Activated CD4-positive, alpha-beta memory T cell treated with anti-CD3 and anti-CD28 coated beads, Interleukin-2, amount 10 ng/mL, durations not matched to agents 7 days and 5 days (primary cell): ENCODE results near the gene ATP11A. TPM values are rescaled to one million over a fixed set of nuclear protein-coding genes. Genes with fewer than 3 reads are reported as not detected.
"Not testable (repeated sequence)": the region's sequence is repeated elsewhere in the genome, so short reads cannot be mapped to it uniquely, and the experiment has no call there.

Experiments used
- CTCF ChIA-PET: fragments of 350-600 bp; sonication (Branson Sonifier 250); formaldehyde crosslinking; loops from one replicate; lab custom pipeline; 2021; ENCODE audit warnings: antibody characterized with exemption, inconsistent platforms; lab: Charles Lee
- POLR2A ChIA-PET: fragments of 350-600 bp; sonication (Branson Sonifier 250); formaldehyde crosslinking; loops from one replicate; lab custom pipeline; 2021; ENCODE audit warnings: antibody characterized with exemption; lab: Charles Lee
- DNase-seq: peaks from one replicate; pipeline ENCODE4 v3.0.0-alpha.2; 2020
- H3K27ac Mint-ChIP-seq: one replicate; pipeline ENCODE4 v1.8.0; 2021; ENCODE audit warnings: mild to moderate bottlenecking, mixed read lengths
- H3K27me3 Mint-ChIP-seq: one replicate; pipeline ENCODE4 v1.8.0; 2021; ENCODE audit warnings: mixed read lengths
- H3K36me3 Mint-ChIP-seq: one replicate; pipeline ENCODE4 v1.8.0; 2021; ENCODE audit warnings: low read depth, mixed read lengths
- H3K4me1 Mint-ChIP-seq: one replicate; pipeline ENCODE4 v1.8.0; 2021; ENCODE audit warnings: mixed read lengths
- H3K4me3 Mint-ChIP-seq: one replicate; pipeline ENCODE4 v1.8.0; 2021; ENCODE audit warnings: mild to moderate bottlenecking, mixed read lengths
- H3K9me3 Mint-ChIP-seq: one replicate; pipeline ENCODE4 v1.8.0; 2021; ENCODE audit warnings: mixed read lengths
- total RNA-seq, 2 experiments: library from RNA; stranded (reverse); gene quantifications; one replicate each; pipeline ENCODE4 v1.2.3, GENCODE V29; 2021

Gene ATP11A
- total RNA-seq, 2 experiments from 2014 or later, result 52.5 to 53.3 TPM

GRCh38 chr13:112700291-112701060 lies 10.6 kb downstream of the ATP11A start:
- no peak overlapping the region for H3K27ac Mint-ChIP-seq
- no peaks in the 10 kb centered on the region for H3K9me3 Mint-ChIP-seq
- POLR2A ChIA-PET, result no interaction called here
- no peaks in the 10 kb centered on the region for H3K27me3 Mint-ChIP-seq
- H3K36me3 Mint-ChIP-seq, result peaks cover 14% of the 10 kb centered on the region
- CTCF ChIA-PET, result no interaction called here
- DNase-seq, result no peak
- H3K4me3 Mint-ChIP-seq, result no peak overlapping the region
- peaks cover 29% of the 10 kb centered on the region for H3K4me1 Mint-ChIP-seq

GRCh38 chr13:112702341-112702985 lies 12.6 kb downstream of the ATP11A start:
- DNase-seq, result no peak
- Mint-ChIP-seq H3K27ac (no peak overlapping the region), H3K27me3 (no peaks in the 10 kb centered on the region), H3K4me3 (no peak overlapping the region), H3K36me3 (peaks cover 14% of the 10 kb centered on the region), H3K9me3 (no peaks in the 10 kb centered on the region), H3K4me1 (peaks cover 29% of the 10 kb centered on the region)
- POLR2A ChIA-PET, result no interaction called here
- CTCF ChIA-PET, result no interaction called here

- Mint-ChIP-seq H3K9me3 (no peaks in the 10 kb centered on the region), H3K27me3 (no peaks in the 10 kb centered on the region), H3K27ac (no peak overlapping the region), H3K4me1 (peaks cover 25% of the 10 kb centered on the region), H3K36me3 (peaks cover 12% of the 10 kb centered on the region), H3K4me3 (no peak overlapping the region)
- no peak for DNase-seq
- CTCF ChIA-PET, result no interaction called here
- POLR2A ChIA-PET, result no interaction called here
Observed at GRCh38 chr13:112702986-112703379, 13.1 kb downstream of the ATP11A start.

- H3K4me3 Mint-ChIP-seq, result no peak overlapping the region
- peaks cover 11% of the 10 kb centered on the region for H3K36me3 Mint-ChIP-seq
- CTCF ChIA-PET, result no interaction called here
- peaks cover 22% of the 10 kb centered on the region for H3K4me1 Mint-ChIP-seq
- H3K27me3 Mint-ChIP-seq, result no peaks in the 10 kb centered on the region
- no peaks in the 10 kb centered on the region for H3K9me3 Mint-ChIP-seq
- no peak overlapping the region for H3K27ac Mint-ChIP-seq
- POLR2A ChIA-PET, result no interaction called here
- no peak for DNase-seq
Observed at GRCh38 chr13:112703449-112704284, 13.8 kb downstream of the ATP11A start.

GRCh38 chr13:112704308-112705145 lies 14.7 kb downstream of the ATP11A start:
- CTCF ChIA-PET, result no interaction called here
- DNase-seq, result no peak
- Mint-ChIP-seq H3K27me3 (no peaks in the 10 kb centered on the region), H3K27ac (no peak overlapping the region), H3K9me3 (no peaks in the 10 kb centered on the region), H3K4me3 (no peak overlapping the region), H3K36me3 (peaks cover 9% of the 10 kb centered on the region), H3K4me1 (peaks cover 17% of the 10 kb centered on the region)
- POLR2A ChIA-PET, result no interaction called here

- Mint-ChIP-seq H3K27ac (no peak overlapping the region), H3K4me3 (no peak overlapping the region), H3K9me3 (no peaks in the 10 kb centered on the region), H3K4me1 (peaks cover 17% of the 10 kb centered on the region), H3K27me3 (no peaks in the 10 kb centered on the region), H3K36me3 (peaks cover 8% of the 10 kb centered on the region)
- no peak for DNase-seq
- POLR2A ChIA-PET, result no interaction called here
- CTCF ChIA-PET, result no interaction called here
Observed at GRCh38 chr13:112705286-112705685, 15.4 kb downstream of the ATP11A start.

GRCh38 chr13:112706171-112706570 lies 16.3 kb downstream of the ATP11A start:
- POLR2A ChIA-PET, result interaction anchor here (1.7 kb wide), 1 partner anchor 15 kb away, joined by 3 read pairs; no protein-coding TSS in a partner anchor

GRCh38 chr13:112708560-112709240 lies 18.9 kb downstream of the ATP11A start:
- Mint-ChIP-seq H3K27ac (no peak overlapping the region), H3K4me1 (peaks cover 15% of the 10 kb centered on the region), H3K27me3 (no peaks in the 10 kb centered on the region), H3K9me3 (no peaks in the 10 kb centered on the region), H3K4me3 (no peak overlapping the region), H3K36me3 (peaks cover 2% of the 10 kb centered on the region)
- ChIA-PET POLR2A (no interaction called here), CTCF (no interaction called here)
- no peak for DNase-seq

More at GRCh38 chr13:112706171-112706570, 16.3 kb downstream of the ATP11A start:
- Mint-ChIP-seq H3K4me1 (peaks cover 17% of the 10 kb centered on the region), H3K36me3 (peaks cover 8% of the 10 kb centered on the region), H3K9me3 (no peaks in the 10 kb centered on the region), H3K4me3 (no peak overlapping the region), H3K27me3 (no peaks in the 10 kb centered on the region), H3K27ac (no peak overlapping the region)
- CTCF ChIA-PET, result no interaction called here
- DNase-seq, result no peak

- POLR2A ChIA-PET, result not testable (repeated sequence)
Observed at GRCh38 chr13:112709316-112709715, 19.5 kb downstream of the ATP11A start.

GRCh38 chr13:112709825-112710783 lies 20.3 kb downstream of the ATP11A start:
- Mint-ChIP-seq H3K4me1 (peaks cover 3% of the 10 kb centered on the region), H3K4me3 (no peak overlapping the region), H3K27ac (no peak overlapping the region), H3K27me3 (no peaks in the 10 kb centered on the region), H3K9me3 (no peaks in the 10 kb centered on the region), H3K36me3 (no peaks in the 10 kb centered on the region)
- ChIA-PET POLR2A (no interaction called here), CTCF (no interaction called here)
- DNase-seq, result no peak

More at GRCh38 chr13:112709316-112709715, 19.5 kb downstream of the ATP11A start:
- H3K36me3 Mint-ChIP-seq, H3K9me3 Mint-ChIP-seq, CTCF ChIA-PET, DNase-seq, H3K4me1 Mint-ChIP-seq, H3K27ac Mint-ChIP-seq, H3K27me3 Mint-ChIP-seq, H3K4me3 Mint-ChIP-seq: not testable (repeated sequence)

- Mint-ChIP-seq H3K4me1 (peaks cover 3% of the 10 kb centered on the region), H3K9me3 (no peaks in the 10 kb centered on the region), H3K27ac (no peak overlapping the region), H3K4me3 (no peak overlapping the region), H3K27me3 (no peaks in the 10 kb centered on the region), H3K36me3 (no peaks in the 10 kb centered on the region)
- ChIA-PET CTCF (no interaction called here), POLR2A (no interaction called here)
- no peak for DNase-seq
Observed at GRCh38 chr13:112710855-112711527, 21.2 kb downstream of the ATP11A start.
